GM19372 (cell line): Measurements from ENCODE around the gene BLOC1S1.
"Not testable (repeated sequence)": the region's sequence is repeated elsewhere in the genome, so short reads cannot be mapped to it uniquely, and the experiment has no call there.

Experiments used
- ATAC-seq: cut with Tn5 transposase; IDR thresholded peaks from one replicate; pipeline ENCODE4 v1.9.1; 2021; ENCODE audit warnings: mild to moderate bottlenecking, low read depth, moderate library complexity; ENCODE audit not compliant: unreplicated experiment

The BLOC1S1 gene

DNA sequence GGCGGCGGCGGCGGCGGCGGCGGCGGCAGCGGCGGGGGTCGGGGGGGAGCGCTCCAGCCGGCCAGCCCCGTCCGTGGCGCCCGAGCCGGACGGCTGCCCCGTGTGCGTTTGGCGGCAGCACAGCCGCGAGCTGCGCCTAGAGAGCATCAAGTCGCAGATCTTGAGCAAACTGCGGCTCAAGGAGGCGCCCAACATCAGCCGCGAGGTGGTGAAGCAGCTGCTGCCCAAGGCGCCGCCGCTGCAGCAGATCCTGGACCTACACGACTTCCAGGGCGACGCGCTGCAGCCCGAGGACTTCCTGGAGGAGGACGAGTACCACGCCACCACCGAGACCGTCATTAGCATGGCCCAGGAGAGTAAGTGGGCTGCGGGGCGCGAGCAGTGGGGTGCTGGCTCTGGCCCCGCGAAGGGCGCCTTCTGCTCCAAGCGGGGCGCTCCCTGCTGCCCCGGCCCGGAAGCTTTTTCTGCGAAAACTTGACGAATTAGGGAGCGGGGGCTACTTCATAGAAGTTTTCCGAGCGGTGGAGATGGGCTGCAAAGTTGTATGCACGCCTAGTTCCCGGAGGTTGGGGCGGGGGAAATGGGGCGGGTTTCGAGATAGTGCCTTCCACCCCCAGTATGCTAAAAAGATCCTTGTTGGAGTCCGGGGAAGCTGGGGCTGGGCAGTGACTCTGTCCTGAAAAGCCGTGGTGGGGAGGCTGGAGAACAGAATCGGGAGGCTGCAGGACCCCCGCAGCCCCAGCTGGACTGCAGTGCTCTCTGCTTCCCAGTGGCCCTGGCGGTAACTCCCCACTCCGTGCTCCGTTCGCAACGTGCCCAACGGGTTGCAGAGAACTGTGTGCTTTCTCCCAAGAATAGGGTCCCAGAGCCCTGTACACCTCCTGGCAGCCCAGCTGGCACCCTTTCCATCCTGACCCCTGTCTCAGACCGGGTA is 27.8 kb downstream of the BLOC1S1 start:
- ATAC-seq = peak; percentile 53

DNA sequence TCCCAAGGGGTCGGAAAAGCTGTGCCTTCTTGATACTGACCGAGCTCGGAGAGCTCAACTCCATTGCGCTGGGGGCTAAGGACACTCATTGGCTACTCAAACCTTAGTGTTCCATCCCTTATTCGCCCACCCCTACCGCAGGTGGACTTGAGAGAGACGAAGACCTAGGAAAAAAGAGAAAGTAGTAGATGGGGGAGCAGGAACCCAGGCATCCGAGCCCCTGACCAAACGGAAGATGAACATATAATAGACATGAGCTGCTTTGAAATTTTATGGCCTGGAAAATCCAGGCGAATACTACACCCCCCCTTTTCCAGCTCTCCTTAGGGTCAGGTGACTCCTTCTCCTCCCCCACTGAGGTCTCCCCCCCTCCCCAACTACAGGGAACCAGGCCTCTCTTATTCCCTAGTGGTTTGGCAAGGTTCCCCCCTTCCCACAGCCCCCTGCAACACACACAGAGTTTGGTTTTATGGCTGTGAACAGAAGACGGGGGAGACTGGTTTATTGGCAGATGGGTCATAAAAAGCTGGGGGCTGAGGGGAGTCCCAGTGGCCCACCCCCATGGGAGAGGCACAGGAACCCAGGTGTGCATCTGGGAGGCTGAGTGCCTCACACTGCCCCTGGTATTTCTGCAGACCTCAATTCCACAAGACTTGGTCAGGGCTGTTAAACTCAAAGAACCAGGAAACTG is 28.6 kb downstream of the BLOC1S1 start:
- no peak for ATAC-seq

- no peak for ATAC-seq
Measured at GRCh38 chr12:55745361-55746173, 29.7 kb downstream of the BLOC1S1 start.

- no peak for ATAC-seq
Measured at GRCh38 chr12:55746174-55746912, 30.5 kb downstream of the BLOC1S1 start.

DNA sequence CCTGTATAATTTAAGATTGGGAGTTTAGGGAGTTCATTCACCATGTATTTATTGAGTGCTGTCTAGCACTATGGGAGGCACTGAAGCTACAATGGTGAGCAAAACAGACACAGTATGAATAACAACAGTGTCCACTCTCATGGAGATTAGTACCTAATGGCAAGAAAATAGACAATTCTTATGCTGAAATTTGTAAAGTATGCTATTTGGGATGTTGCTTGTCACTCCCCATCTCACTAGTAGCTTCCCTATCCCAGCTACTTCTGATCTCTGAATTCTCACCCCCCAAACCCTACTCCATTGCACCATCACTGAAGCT is 31.0 kb downstream of the BLOC1S1 start:
- ATAC-seq = no peak

- no peak for ATAC-seq
Measured at GRCh38 chr12:55748230-55748993, 32.6 kb downstream of the BLOC1S1 start.

DNA sequence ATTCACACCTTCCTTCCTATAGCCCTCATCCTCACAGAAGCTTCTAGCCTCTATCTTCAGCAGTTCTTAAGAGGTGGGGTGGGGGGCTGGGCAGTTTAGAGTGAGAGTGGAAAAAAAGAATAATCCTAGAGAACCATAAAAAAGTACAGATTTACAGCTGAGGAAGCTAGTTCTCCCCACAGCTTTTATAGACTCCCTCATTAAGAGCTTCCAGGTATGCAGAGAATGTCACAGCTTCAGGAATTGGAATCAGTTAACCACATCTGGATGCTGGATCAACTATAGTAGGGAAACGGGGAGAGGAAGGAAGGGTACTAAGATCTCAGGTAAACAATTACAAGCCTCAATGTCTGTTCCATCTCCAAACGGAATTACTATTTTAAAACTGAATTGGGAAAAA is 39.4 kb downstream of the BLOC1S1 start:
- no peak for ATAC-seq

- ATAC-seq = no peak
Measured at GRCh38 chr12:55757701-55758100, 41.9 kb downstream of the BLOC1S1 start.

DNA sequence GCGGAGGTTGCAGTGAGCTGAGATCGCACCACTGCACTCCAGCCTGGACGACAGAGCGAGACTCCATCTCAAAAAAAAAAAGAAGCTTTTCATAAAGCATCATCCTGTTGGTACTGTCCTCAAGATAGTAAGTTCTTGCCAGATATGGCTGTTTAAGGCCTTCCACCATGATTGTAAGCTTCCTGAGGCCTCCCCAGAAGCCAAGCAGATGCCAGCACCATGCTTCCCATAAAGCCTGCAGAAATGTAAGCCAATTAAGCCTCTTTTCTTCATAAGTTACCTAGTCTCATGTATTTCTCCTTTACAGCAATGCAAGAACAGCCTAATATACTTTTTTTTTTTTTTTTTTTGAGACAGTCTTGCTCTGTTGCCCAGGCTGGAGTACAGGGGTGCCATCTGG is 42.7 kb downstream of the BLOC1S1 start:
- ATAC-seq = not testable (repeated sequence)

- ATAC-seq = no peak
Measured at GRCh38 chr12:55760663-55761062, 44.8 kb downstream of the BLOC1S1 start.

DNA sequence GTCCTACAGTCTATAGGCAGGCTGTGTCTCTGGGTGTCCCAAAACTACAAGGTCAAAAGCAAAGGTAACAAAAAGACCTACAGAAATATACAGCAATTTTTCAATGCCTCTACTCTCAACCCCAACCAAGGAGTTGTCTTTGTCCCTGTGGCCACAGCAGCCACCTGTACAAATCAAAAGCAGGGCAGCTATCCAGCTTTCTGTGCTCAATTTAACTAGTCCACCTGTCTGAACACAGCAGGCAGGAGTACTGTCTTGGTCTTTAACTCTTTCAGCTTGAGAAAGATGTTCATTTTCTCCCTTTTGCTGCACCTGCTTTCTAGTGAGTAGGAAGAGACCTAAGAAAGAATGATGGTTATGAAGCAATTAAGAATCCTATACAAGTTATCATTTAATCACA is 46.8 kb downstream of the BLOC1S1 start:
- ATAC-seq = no peak

DNA sequence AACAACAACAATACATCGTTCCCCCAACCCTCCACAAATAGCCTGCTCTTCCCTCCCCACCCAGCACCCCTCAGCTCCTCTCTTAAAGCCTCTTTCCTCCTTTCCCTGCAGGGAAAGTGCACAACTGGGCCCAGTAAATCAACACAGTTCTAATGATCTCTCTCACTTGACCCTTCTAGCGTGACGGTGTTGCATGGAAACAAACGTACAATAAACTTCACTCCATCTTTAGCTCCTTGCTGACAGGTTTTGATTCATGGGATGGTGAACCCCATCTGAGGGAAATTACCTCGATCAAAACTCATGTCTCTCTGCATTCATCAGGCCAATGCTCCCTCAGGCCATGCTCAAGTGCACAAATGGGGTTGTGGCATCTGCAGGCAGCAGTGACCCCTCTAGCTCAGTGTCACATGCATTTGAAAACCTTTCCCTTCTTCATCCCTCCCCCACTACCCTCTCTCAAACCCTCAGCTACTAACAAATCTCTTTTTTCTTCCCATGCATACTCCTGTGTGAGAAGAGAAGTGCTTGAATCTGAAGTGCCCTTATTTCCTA is 50.0 kb downstream of the BLOC1S1 start:
- ATAC-seq = no peak

- ATAC-seq = no peak
Measured at GRCh38 chr12:55767156-55767555, 51.3 kb downstream of the BLOC1S1 start.
